ENCODE measurements around the gene JAKMIP3.

JAKMIP3 gene

DNA sequence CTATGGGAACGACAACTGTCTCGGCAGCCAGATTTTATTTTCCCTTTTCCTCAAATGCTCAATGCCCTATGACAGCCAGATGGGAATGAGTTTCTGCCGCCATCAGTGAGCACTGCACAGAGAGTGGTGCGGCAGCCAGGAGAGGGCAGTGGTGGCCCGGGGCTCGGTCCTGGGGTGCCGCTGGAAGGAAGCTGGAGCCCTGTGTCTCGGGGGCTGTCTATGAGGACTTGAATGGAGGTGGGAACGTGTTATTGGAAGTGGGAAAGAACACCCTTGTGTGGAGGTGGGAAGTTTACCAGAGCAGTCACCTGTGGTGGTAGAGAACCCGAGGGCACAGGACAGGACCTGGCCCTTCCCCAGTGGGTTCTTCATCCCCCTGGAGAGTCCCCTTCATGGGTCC, 35.8 kb downstream of the JAKMIP3 start:
- peaks cover 10% of the 10 kb centered on the region; the same call in 1 of the 2 replicates for H3K9me3 ChIP-seq (ENCODE audit: control insufficient read depth, insufficient read depth, low read length)
- no peaks in the 10 kb centered on the region for H3K36me3 ChIP-seq (ENCODE audit: control insufficient read depth, low read length)
- no peaks in the 10 kb centered on the region for H3F3A ChIP-seq (ENCODE audit: control insufficient read depth, insufficient read depth)
- no peak overlapping the region for H3K27ac ChIP-seq (ENCODE audit: low read depth, low read length)
- H3K27me3 ChIP-seq (ENCODE audit: control insufficient read depth, low read length) = no peaks in the 10 kb centered on the region
- TF ChIP-seq CTCF (IDR thresholded peaks at IDR 0.05; ENCODE audit: low read depth, low read length, poor library complexity, severe bottlenecking) (no peak), EZH2phosphoT487 (IDR thresholded peaks at IDR 0.05; ENCODE audit: borderline replicate concordance, low read length) (no peak)
- H3K4me1 ChIP-seq (ENCODE audit: control insufficient read depth, low read length) = no peaks in the 10 kb centered on the region
- no peaks in the 10 kb centered on the region for H4K20me1 ChIP-seq (ENCODE audit: control insufficient read depth, insufficient read depth, low read depth, low read length)
- H3K4me3 ChIP-seq (ENCODE audit: low read length) = no peak overlapping the region
- H3K79me2 ChIP-seq (ENCODE audit: control insufficient read depth, low read length) = no peaks in the 10 kb centered on the region
- no peaks in the 10 kb centered on the region for H3K9me2 ChIP-seq (replicated peaks; ENCODE audit: control insufficient read depth, low read length)
- H3K4me2 ChIP-seq (ENCODE audit: low read length) = no peak overlapping the region

GRCh38 chr10:132102071-132102716, 36.4 kb downstream of the JAKMIP3 start:
- H3K4me1 ChIP-seq (ENCODE audit: control insufficient read depth, low read length) = no peaks in the 10 kb centered on the region
- no peaks in the 10 kb centered on the region for H3K9me2 ChIP-seq (replicated peaks; ENCODE audit: control insufficient read depth, low read length)
- H3F3A ChIP-seq (ENCODE audit: control insufficient read depth, insufficient read depth) = no peaks in the 10 kb centered on the region
- H3K79me2 ChIP-seq (ENCODE audit: control insufficient read depth, low read length) = no peaks in the 10 kb centered on the region
- H3K27me3 ChIP-seq (ENCODE audit: control insufficient read depth, low read length) = no peaks in the 10 kb centered on the region
- H4K20me1 ChIP-seq (ENCODE audit: control insufficient read depth, insufficient read depth, low read depth, low read length) = no peaks in the 10 kb centered on the region
- H3K27ac ChIP-seq (ENCODE audit: low read depth, low read length) = no peak overlapping the region
- peaks cover 7% of the 10 kb centered on the region; the same call in 1 of the 2 replicates for H3K9me3 ChIP-seq (ENCODE audit: control insufficient read depth, insufficient read depth, low read length)
- H3K4me3 ChIP-seq (ENCODE audit: low read length) = no peak overlapping the region
- TF ChIP-seq EZH2phosphoT487 (IDR thresholded peaks at IDR 0.05; ENCODE audit: borderline replicate concordance, low read length) = no peak
- TF ChIP-seq CTCF (IDR thresholded peaks at IDR 0.05; ENCODE audit: low read depth, low read length, poor library complexity, severe bottlenecking) = no peak
- H3K36me3 ChIP-seq (ENCODE audit: control insufficient read depth, low read length) = no peaks in the 10 kb centered on the region
- no peak overlapping the region for H3K4me2 ChIP-seq (ENCODE audit: low read length)

DNA sequence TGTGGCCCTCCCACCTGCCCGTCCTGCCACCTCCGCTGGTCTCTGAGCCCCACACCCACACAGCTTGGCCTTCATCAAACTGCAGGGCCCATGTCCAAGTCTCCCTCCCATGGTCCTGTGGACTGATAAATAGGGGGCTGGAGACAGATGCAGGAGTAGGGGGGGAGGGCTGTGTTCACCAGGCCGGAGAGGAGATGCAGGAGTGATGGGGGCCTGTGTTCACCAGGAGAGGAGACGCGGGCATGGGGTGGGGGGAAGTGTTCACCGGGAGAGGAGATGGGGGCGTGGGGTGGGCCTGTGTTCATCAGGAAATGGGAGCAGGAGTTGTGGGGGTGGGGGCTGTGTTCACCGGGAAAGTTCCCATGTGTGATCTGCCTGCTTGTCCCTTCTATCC, 37.0 kb downstream of the JAKMIP3 start:
- Histone ChIP-seq H3K27ac (ENCODE audit: low read depth, low read length) (no peak overlapping the region), H3K36me3 (ENCODE audit: control insufficient read depth, low read length) (no peaks in the 10 kb centered on the region), H3K4me2 (ENCODE audit: low read length) (no peak overlapping the region), H3K9me3 (ENCODE audit: control insufficient read depth, insufficient read depth, low read length) (peaks cover 4% of the 10 kb centered on the region; the same call in 1 of the 2 replicates), H3K9me2 (replicated peaks; ENCODE audit: control insufficient read depth, low read length) (no peaks in the 10 kb centered on the region), H3K27me3 (ENCODE audit: control insufficient read depth, low read length) (no peaks in the 10 kb centered on the region), H4K20me1 (ENCODE audit: control insufficient read depth, insufficient read depth, low read depth, low read length) (no peaks in the 10 kb centered on the region), H3K4me1 (ENCODE audit: control insufficient read depth, low read length) (no peaks in the 10 kb centered on the region), H3K79me2 (ENCODE audit: control insufficient read depth, low read length) (no peaks in the 10 kb centered on the region), H3F3A (ENCODE audit: control insufficient read depth, insufficient read depth) (no peaks in the 10 kb centered on the region), H3K4me3 (ENCODE audit: low read length) (no peak overlapping the region)
- TF ChIP-seq EZH2phosphoT487 (IDR thresholded peaks at IDR 0.05; ENCODE audit: borderline replicate concordance, low read length) = no peak
- no peak for TF ChIP-seq CTCF (IDR thresholded peaks at IDR 0.05; ENCODE audit: low read depth, low read length, poor library complexity, severe bottlenecking)

Measured in DOHH2 (cell line).